Measurements from ENCODE around the gene RMRP. TPM values are rescaled to one million over a fixed set of nuclear protein-coding genes. Genes with fewer than 3 reads are reported as not detected.

The RMRP gene
- total and polyA plus RNA-seq, 2 of the 4 experiments (the other 2 are of a cell fraction) = 39.7 to 13,690 TPM

- Histone ChIP-seq H3K27me3 (ENCODE audit: control insufficient read depth, insufficient read depth, low read length) (no peaks in the 10 kb centered on the region; the same call in 1 of the 2 replicates), H3K18ac (ENCODE audit: low read depth, low read length) (no peak overlapping the region), H3K9me1 (ENCODE audit: insufficient read depth, low read length) (no peaks in the 10 kb centered on the region), H3K4me3 (ENCODE audit: insufficient read depth, low read depth, low read length) (no peak overlapping the region), H3K9ac (ENCODE audit: low read depth, low read length) (no peak overlapping the region), H3K23ac (ENCODE audit: low read depth, low read length) (no peak overlapping the region), H3K79me1 (ENCODE audit: low read depth in 1 of 2, low read length in 2 of 2) (no peaks in the 10 kb centered on the region), H3K27ac (ENCODE audit: insufficient read depth, low read length) (no peak overlapping the region), H4K8ac (ENCODE audit: low read depth in 2 of 2, low read length in 2 of 2) (no peak overlapping the region), H2BK120ac (ENCODE audit: low read depth, low read length) (no peak overlapping the region), H4K20me1 (ENCODE audit: insufficient read depth, low read length) (no peaks in the 10 kb centered on the region), H2AFZ (replicated peaks; ENCODE audit: low read length, poor library complexity) (no peak overlapping the region), H3K36me3 (ENCODE audit: control insufficient read depth, insufficient read depth, low read length) (no peaks in the 10 kb centered on the region), H2BK20ac (ENCODE audit: low read depth, low read length) (no peak overlapping the region), H4K5ac (ENCODE audit: low read depth, low read length) (no peak overlapping the region), H3K4me2 (ENCODE audit: low read depth, low read length) (no peak overlapping the region), H4K91ac (ENCODE audit: insufficient read depth, low read depth, low read length) (no peak overlapping the region), H3K14ac (replicated peaks; ENCODE audit: low read depth, low read length) (no peak overlapping the region), H2BK15ac (ENCODE audit: low read depth, low read length) (no peak overlapping the region), H2AK5ac (ENCODE audit: low read depth, low read length) (no peak overlapping the region), H2AK9ac (replicated peaks; ENCODE audit: low read depth, low read length, poor library complexity) (no peak overlapping the region), H3K9me3 (ENCODE audit: control insufficient read depth, insufficient read depth, low read length) (peaks cover 2% of the 10 kb centered on the region; the same call in 1 of the 2 replicates), H3K4ac (ENCODE audit: low read depth, low read length) (no peak overlapping the region), H3K4me1 (ENCODE audit: control insufficient read depth, insufficient read depth, low read length) (no peaks in the 10 kb centered on the region), H3K56ac (ENCODE audit: extremely low read depth, insufficient read depth, low read length) (no peak overlapping the region), H2BK5ac (ENCODE audit: low read depth, low read length, poor library complexity, severe bottlenecking) (no peak overlapping the region)
- dilution Hi-C loops (cut with HindIII; ENCODE audit: low sequenced_read_pairs, unreplicated experiment) (no loop called here), intact Hi-C loops (cut with micrococcal nuclease) (no loop called here), in situ Hi-C loops (cut with MboI; ENCODE audit: low sequenced_read_pairs) (no loop called here)
- TF ChIP-seq MXI1 (IDR thresholded peaks at IDR 0.05; ENCODE audit: borderline replicate concordance, low read depth, low read length) (no peak), CTCF (conservative IDR thresholded peaks at IDR 0.05; ENCODE audit: low read depth, low read length) (no peak), NFE2L2 (IDR thresholded peaks at IDR 0.05; ENCODE audit: low read depth, low read length) (no peak)
- POLR2A ChIA-PET (ENCODE audit: unreplicated experiment) = no interaction called here
- no TSS peak for BruUV-seq (replicated peaks)
- no CpG with 5 or more reads among the region's 2 CpGs for WGBS, 2 experiments (ENCODE audit: extremely low coverage in 2 of 2, insufficient read length in 1 of 2)
- ATAC-seq (ENCODE audit: low read depth) (no peak), DNase-seq (no peak)
- CTCF ChIA-PET = no interaction called here
Measured at GRCh38 chr9:35627575-35627974, 30.2 kb downstream of the RMRP start.
